Neural cell (in vitro differentiated cells): Measurements from ENCODE around the gene NMNAT3. TPM values are rescaled to one million over a fixed set of nuclear protein-coding genes. Genes with fewer than 3 reads are reported as not detected.

Source experiments
- H2AFZ ChIP-seq: fragments of 200-600, 300-800 bp; sonication (generic), shearing (Covaris generic); 2 replicates; pipeline ENCODE4 v1.6.0; 2014; ENCODE audit warnings: low read depth, mild to moderate bottlenecking, antibody characterized with exemption, low read length, moderate library complexity
- H3F3A ChIP-seq: fragments of 200-600 bp; shearing (Covaris generic); 2 replicates; pipeline ENCODE4 v1.6.1; 2016; ENCODE audit warnings: mild to moderate bottlenecking, moderate library complexity, mixed read lengths, antibody characterized with exemption, low read length; ENCODE audit not compliant: insufficient read depth, poor library complexity, severe bottlenecking
- H3K27ac ChIP-seq: fragments of 200-600, 300-800 bp; sonication (generic), shearing (Covaris generic); 2 replicates; pipeline ENCODE4 v1.5.1; 2014; ENCODE audit warnings: mild to moderate bottlenecking, low read length, moderate library complexity
- H3K27me3 ChIP-seq: fragments of 300-800, 200-600 bp; sonication (generic), shearing (Covaris generic); 2 replicates; pipeline ENCODE4 v1.6.0; 2014; ENCODE audit warnings: mild to moderate bottlenecking, low read depth, low read length, moderate library complexity; ENCODE audit not compliant: insufficient read depth
- H3K36me3 ChIP-seq: fragments of 300-800, 200-600 bp; sonication (generic), shearing (Covaris generic); 2 replicates; pipeline ENCODE4 v1.5.1; 2014; ENCODE audit warnings: mild to moderate bottlenecking, antibody characterized with exemption, low read length, moderate library complexity; ENCODE audit not compliant: insufficient read depth
- H3K4me2 ChIP-seq: fragments of 300-800, 200-600 bp; sonication (generic), shearing (Covaris generic); 2 replicates; pipeline ENCODE4 v1.6.0; 2014; ENCODE audit warnings: mild to moderate bottlenecking, low read length
- H3K4me3 ChIP-seq: fragments of 300-800, 200-600 bp; sonication (generic), shearing (Covaris generic); 2 replicates; pipeline ENCODE4 v1.5.1; 2014; ENCODE audit warnings: mild to moderate bottlenecking, low read length, moderate library complexity
- H3K79me2 ChIP-seq: fragments of 200-600 bp; shearing (Covaris generic); replicated peaks from 2 replicates; pipeline ENCODE4 v1.6.0; 2014; ENCODE audit warnings: mild to moderate bottlenecking, low read length, moderate library complexity; ENCODE audit not compliant: insufficient read depth
- H3K9ac ChIP-seq: fragments of 300-800, 200-600 bp; sonication (generic), shearing (Covaris generic); 2 replicates; pipeline ENCODE4 v1.6.1; 2016; ENCODE audit warnings: mild to moderate bottlenecking, low read length, mixed read lengths
- H3K9me2 ChIP-seq: fragments of 200-600 bp; shearing (Covaris generic); 2 replicates; pipeline ENCODE4 v1.6.1; 2016; ENCODE audit warnings: mild to moderate bottlenecking, low read length, mixed read lengths; ENCODE audit not compliant: insufficient read depth
- H3K9me3 ChIP-seq: fragments of 200-600, 300-800 bp; sonication (generic), shearing (Covaris generic); 2 replicates; pipeline ENCODE4 v1.6.1; 2016; ENCODE audit warnings: mild to moderate bottlenecking, mixed run types, low read length, moderate library complexity, mixed read lengths
- H4K20me1 ChIP-seq: fragments of 200-600 bp; shearing (Covaris generic); 2 replicates; pipeline ENCODE4 v1.6.1; 2016; ENCODE audit warnings: mild to moderate bottlenecking, mixed run types; ENCODE audit not compliant: insufficient read depth
- CTCF ChIP-seq: fragments of 450-650 bp; IDR thresholded peaks from 2 replicates; pipeline ENCODE4 v1.5.1; 2014; ENCODE audit warnings: antibody characterized with exemption, mild to moderate bottlenecking, moderate library complexity; ENCODE audit not compliant: poor library complexity, severe bottlenecking
- EP300 ChIP-seq: fragments of 450-650 bp; conservative IDR thresholded peaks from 2 replicates; pipeline ENCODE4 v1.6.1; 2014; ENCODE audit warnings: antibody characterized with exemption, mild to moderate bottlenecking, moderate library complexity; ENCODE audit not compliant: poor library complexity, severe bottlenecking
- EZH2 ChIP-seq: fragments of 200-600, 300-800 bp; shearing (Covaris generic), sonication (generic); IDR thresholded peaks from 2 replicates; pipeline ENCODE4 v1.6.1; 2014; ENCODE audit warnings: antibody characterized with exemption, low read length, borderline replicate concordance, mild to moderate bottlenecking; ENCODE audit not compliant: insufficient read depth, poor library complexity, severe bottlenecking
- MXI1 ChIP-seq: fragments of 450-650 bp; conservative IDR thresholded peaks from 2 replicates; pipeline ENCODE4 v1.6.1; 2014; ENCODE audit warnings: antibody characterized with exemption, mild to moderate bottlenecking; ENCODE audit not compliant: poor library complexity, severe bottlenecking
- POLR2AphosphoS5 ChIP-seq: IDR thresholded peaks from 2 replicates; pipeline ENCODE4 v1.6.1; 2012
- RAD21 ChIP-seq: fragments of 450-650 bp; conservative IDR thresholded peaks from 2 replicates; pipeline ENCODE4 v1.6.1; 2014; ENCODE audit warnings: antibody characterized with exemption, mild to moderate bottlenecking, moderate library complexity
- REST ChIP-seq: IDR thresholded peaks from 2 replicates; pipeline ENCODE4 v1.6.1; 2012; ENCODE audit warnings: borderline replicate concordance
- SMC3 ChIP-seq: fragments of 450-650 bp; conservative IDR thresholded peaks from 2 replicates; pipeline ENCODE4 v1.6.1; 2014; ENCODE audit warnings: antibody characterized with exemption, mild to moderate bottlenecking, moderate library complexity; ENCODE audit not compliant: poor library complexity
- TAF1 ChIP-seq: IDR thresholded peaks from 2 replicates; pipeline ENCODE4 v1.6.1; 2012; ENCODE audit warnings: low read depth
- polyA plus RNA-seq: library from polyadenylated mRNA; depleted of rRNA; stranded (reverse); fragments of >200 nt; gene quantifications from 2 replicates; pipeline ENCODE4 v1.2.3, GENCODE V29; 2014

Gene NMNAT3
- polyA plus RNA-seq, 1 donor from 2014 or later = 2.3 TPM

GRCh38 chr3:139521816-139522215, 156.0 kb downstream of the NMNAT3 start:
- TF ChIP-seq REST = no peak
- no peak for TF ChIP-seq EZH2
- no peak for TF ChIP-seq EP300
- no peak for TF ChIP-seq TAF1
- TF ChIP-seq CTCF = no peak
- TF ChIP-seq MXI1 = no peak
- TF ChIP-seq SMC3 = no peak
- no peak for TF ChIP-seq RAD21
- TF ChIP-seq POLR2AphosphoS5 = no peak
- Histone ChIP-seq H3K27ac (no peak overlapping the region), H3K4me2 (no peak overlapping the region), H3F3A (no peaks in the 10 kb centered on the region), H3K9me2 (no peaks in the 10 kb centered on the region), H3K4me3 (no peak overlapping the region), H3K79me2 (no peaks in the 10 kb centered on the region), H3K9me3 (no peaks in the 10 kb centered on the region), H3K9ac (no peak overlapping the region), H4K20me1 (no peaks in the 10 kb centered on the region), H2AFZ (no peak overlapping the region), H3K27me3 (no peaks in the 10 kb centered on the region), H3K36me3 (no peaks in the 10 kb centered on the region)

- no peaks in the 10 kb centered on the region for H3K27me3 ChIP-seq
- H3F3A ChIP-seq = no peaks in the 10 kb centered on the region
- no peak overlapping the region for H2AFZ ChIP-seq
- H3K9ac ChIP-seq = no peak overlapping the region
- no peaks in the 10 kb centered on the region for H3K36me3 ChIP-seq
- H3K9me3 ChIP-seq = no peaks in the 10 kb centered on the region
- H3K4me2 ChIP-seq = no peak overlapping the region
- H4K20me1 ChIP-seq = no peaks in the 10 kb centered on the region
- H3K27ac ChIP-seq = no peak overlapping the region
- no peaks in the 10 kb centered on the region for H3K79me2 ChIP-seq
- no peaks in the 10 kb centered on the region for H3K9me2 ChIP-seq
- no peak for TF ChIP-seq RAD21
- no peak for TF ChIP-seq CTCF
- no peak for TF ChIP-seq EP300
- TF ChIP-seq SMC3 = no peak
- no peak for TF ChIP-seq TAF1
- TF ChIP-seq MXI1 = no peak
- no peak overlapping the region for H3K4me3 ChIP-seq
These were observed 156.6 kb downstream of the NMNAT3 start for GRCh38 chr3:139521144-139521543.
